ENCODE results near the gene ANAPC5.

Gene ANAPC5

DNA sequence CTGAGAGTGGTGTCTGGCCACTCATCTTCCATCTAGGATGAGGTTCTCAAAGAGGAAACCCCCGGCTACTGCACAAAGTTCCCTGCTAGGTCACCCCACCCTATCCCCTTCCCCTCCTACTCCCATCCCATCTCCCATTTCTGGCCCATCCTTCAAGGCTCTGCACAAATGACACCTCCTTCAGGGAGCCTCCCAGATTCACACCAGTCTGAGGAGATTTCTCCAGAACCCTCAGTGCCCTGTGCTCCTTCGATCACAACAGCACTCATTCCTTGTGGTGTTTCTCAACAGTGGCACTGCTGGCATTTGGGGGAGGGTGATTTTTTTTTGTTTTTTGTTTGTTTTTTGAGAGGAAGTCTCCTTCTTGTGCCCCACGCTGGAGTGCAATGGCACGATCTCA, 58.6 kb downstream of the ANAPC5 start:
- in situ Hi-C loops (cut with MboI; ENCODE audit: low sequenced_read_pairs, unreplicated experiment): no loop called here
- DNase-seq (ENCODE audit: low spot score): no peak
- TF ChIP-seq, protein P1, sequence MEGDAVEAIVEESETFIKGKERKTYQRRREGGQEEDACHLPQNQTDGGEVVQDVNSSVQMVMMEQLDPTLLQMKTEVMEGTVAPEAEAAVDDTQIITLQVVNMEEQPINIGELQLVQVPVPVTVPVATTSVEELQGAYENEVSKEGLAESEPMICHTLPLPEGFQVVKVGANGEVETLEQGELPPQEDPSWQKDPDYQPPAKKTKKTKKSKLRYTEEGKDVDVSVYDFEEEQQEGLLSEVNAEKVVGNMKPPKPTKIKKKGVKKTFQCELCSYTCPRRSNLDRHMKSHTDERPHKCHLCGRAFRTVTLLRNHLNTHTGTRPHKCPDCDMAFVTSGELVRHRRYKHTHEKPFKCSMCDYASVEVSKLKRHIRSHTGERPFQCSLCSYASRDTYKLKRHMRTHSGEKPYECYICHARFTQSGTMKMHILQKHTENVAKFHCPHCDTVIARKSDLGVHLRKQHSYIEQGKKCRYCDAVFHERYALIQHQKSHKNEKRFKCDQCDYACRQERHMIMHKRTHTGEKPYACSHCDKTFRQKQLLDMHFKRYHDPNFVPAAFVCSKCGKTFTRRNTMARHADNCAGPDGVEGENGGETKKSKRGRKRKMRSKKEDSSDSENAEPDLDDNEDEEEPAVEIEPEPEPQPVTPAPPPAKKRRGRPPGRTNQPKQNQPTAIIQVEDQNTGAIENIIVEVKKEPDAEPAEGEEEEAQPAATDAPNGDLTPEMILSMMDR (IDR thresholded peaks at IDR 0.05; ENCODE audit: borderline replicate concordance, control extremely low read depth, extremely low read depth, insufficient read depth, missing control alignments): no peak

- in situ Hi-C loops (cut with MboI; ENCODE audit: low sequenced_read_pairs, unreplicated experiment): no loop called here
- TF ChIP-seq, protein P1 (IDR thresholded peaks at IDR 0.05; ENCODE audit: borderline replicate concordance, control extremely low read depth, extremely low read depth, insufficient read depth, missing control alignments): no peak
- no peak for DNase-seq (ENCODE audit: low spot score)
Measured at GRCh38 chr12:121290410-121290809, 61.8 kb downstream of the ANAPC5 start.

GRCh38 chr12:121289962-121290361, 62.2 kb downstream of the ANAPC5 start:
- in situ Hi-C loops (cut with MboI; ENCODE audit: low sequenced_read_pairs, unreplicated experiment): no loop called here
- TF ChIP-seq, protein P1 (IDR thresholded peaks at IDR 0.05; ENCODE audit: borderline replicate concordance, control extremely low read depth, extremely low read depth, insufficient read depth, missing control alignments): no peak

GRCh38 chr12:121288986-121289385, 63.2 kb downstream of the ANAPC5 start:
- in situ Hi-C loops (cut with MboI; ENCODE audit: low sequenced_read_pairs, unreplicated experiment): no loop called here

More at GRCh38 chr12:121289962-121290361, 62.2 kb downstream of the ANAPC5 start:
- no peak for DNase-seq (ENCODE audit: low spot score)

DNA sequence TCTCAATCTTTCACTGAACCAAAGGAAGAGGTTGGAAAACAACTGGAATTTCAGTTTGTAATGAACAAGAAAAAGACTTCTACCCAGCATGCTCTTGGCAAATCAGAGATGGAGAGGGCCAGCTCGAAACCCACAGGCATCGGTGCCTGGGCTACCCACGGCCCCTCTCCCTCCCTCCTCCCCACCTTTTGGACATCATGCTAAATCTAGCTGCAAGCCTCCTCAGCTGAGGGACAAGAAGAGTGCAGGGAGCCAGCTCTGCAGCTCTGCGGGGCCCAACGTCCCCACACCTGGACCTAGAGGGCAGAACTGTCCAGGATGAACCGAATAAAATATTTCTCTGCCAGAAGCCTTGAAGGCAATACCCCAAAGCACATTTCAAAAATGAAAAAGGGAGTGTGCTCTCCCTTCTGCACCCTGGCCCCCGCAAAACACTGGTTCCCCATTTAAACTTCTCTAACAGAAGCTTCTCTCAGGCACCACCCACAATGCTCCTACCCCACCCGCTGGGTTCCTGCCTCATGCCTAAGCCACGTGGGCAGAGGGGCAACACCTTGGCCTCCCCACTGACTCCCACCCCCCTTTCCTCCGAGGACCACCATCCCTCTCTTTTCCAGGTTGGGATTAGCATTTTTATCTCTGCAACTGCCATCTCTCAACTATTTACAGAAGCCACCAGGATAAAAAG, 63.9 kb downstream of the ANAPC5 start:
- in situ Hi-C loops (cut with MboI; ENCODE audit: low sequenced_read_pairs, unreplicated experiment): no loop called here
- peak; percentile 72 for DNase-seq (ENCODE audit: low spot score)
- TF ChIP-seq, protein P1 (IDR thresholded peaks at IDR 0.05; ENCODE audit: borderline replicate concordance, control extremely low read depth, extremely low read depth, insufficient read depth, missing control alignments): no peak

More at GRCh38 chr12:121288986-121289385, 63.2 kb downstream of the ANAPC5 start:
- TF ChIP-seq, protein P1 (IDR thresholded peaks at IDR 0.05; ENCODE audit: borderline replicate concordance, control extremely low read depth, extremely low read depth, insufficient read depth, missing control alignments): no peak
- DNase-seq (ENCODE audit: low spot score): no peak

DNA sequence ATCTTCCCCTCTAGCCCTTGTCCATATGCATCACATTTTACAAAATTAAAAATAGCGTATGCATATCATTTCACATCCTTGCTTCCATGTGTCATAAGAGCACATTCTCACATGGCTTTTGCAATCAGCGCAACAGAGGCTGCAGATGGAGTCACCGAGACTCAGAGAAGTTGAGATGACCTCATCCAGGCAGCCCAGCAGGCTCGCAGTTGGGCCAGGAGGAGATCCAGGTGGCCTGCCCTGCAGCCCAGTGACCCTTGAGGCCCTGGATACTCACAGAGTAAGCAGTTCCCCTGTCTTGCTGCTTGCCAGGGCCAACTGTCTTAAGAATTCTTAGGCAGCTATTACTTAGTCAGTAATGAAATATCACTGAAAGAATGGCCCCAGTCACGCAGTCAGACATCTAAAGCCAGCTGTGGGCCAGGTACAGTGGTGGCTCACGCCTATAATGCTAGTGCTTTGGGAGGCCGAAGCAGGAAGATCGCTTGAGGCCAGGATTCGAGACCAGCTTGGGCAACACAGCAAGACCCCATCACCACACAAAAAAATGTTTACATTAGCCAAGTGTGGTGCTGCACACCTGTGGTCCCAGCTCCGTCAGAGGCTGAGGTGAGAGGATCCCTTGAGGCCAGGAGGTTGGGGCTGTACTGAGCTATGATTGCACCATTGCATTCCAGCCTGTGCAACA, 64.8 kb downstream of the ANAPC5 start:
- in situ Hi-C loops (cut with MboI; ENCODE audit: low sequenced_read_pairs, unreplicated experiment): no loop called here
- DNase-seq (ENCODE audit: low spot score): no peak
- TF ChIP-seq, protein P1 (IDR thresholded peaks at IDR 0.05; ENCODE audit: borderline replicate concordance, control extremely low read depth, extremely low read depth, insufficient read depth, missing control alignments): no peak

All from GM13976 (cell line).